ENCODE results near the gene MYL3. TPM values are rescaled to one million over a fixed set of nuclear protein-coding genes. Genes with fewer than 3 reads are reported as not detected.

Gene MYL3
- total and polyA plus RNA-seq, 2 experiments from 2014 or later: not detected

DNA sequence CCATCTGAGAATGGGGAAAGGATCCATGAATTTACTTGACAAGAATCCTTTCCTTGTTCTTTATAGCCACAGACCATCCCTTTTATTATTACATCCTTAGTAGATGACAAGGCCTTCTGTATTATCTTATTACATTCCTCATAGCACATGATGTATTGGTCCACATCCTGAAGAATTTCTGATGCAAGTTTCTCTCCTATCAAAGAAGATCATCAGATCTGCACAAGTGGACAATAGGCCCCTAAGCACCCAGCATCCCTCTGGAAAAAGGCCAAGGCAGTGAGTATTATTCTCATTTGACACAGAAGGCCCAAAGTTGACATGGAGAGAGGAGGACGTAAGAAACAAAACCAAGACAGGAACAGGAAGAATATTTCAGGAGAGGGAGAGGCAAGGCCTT lies 31.4 kb downstream of the MYL3 start (continued):
- TF ChIP-seq, protein P1, sequence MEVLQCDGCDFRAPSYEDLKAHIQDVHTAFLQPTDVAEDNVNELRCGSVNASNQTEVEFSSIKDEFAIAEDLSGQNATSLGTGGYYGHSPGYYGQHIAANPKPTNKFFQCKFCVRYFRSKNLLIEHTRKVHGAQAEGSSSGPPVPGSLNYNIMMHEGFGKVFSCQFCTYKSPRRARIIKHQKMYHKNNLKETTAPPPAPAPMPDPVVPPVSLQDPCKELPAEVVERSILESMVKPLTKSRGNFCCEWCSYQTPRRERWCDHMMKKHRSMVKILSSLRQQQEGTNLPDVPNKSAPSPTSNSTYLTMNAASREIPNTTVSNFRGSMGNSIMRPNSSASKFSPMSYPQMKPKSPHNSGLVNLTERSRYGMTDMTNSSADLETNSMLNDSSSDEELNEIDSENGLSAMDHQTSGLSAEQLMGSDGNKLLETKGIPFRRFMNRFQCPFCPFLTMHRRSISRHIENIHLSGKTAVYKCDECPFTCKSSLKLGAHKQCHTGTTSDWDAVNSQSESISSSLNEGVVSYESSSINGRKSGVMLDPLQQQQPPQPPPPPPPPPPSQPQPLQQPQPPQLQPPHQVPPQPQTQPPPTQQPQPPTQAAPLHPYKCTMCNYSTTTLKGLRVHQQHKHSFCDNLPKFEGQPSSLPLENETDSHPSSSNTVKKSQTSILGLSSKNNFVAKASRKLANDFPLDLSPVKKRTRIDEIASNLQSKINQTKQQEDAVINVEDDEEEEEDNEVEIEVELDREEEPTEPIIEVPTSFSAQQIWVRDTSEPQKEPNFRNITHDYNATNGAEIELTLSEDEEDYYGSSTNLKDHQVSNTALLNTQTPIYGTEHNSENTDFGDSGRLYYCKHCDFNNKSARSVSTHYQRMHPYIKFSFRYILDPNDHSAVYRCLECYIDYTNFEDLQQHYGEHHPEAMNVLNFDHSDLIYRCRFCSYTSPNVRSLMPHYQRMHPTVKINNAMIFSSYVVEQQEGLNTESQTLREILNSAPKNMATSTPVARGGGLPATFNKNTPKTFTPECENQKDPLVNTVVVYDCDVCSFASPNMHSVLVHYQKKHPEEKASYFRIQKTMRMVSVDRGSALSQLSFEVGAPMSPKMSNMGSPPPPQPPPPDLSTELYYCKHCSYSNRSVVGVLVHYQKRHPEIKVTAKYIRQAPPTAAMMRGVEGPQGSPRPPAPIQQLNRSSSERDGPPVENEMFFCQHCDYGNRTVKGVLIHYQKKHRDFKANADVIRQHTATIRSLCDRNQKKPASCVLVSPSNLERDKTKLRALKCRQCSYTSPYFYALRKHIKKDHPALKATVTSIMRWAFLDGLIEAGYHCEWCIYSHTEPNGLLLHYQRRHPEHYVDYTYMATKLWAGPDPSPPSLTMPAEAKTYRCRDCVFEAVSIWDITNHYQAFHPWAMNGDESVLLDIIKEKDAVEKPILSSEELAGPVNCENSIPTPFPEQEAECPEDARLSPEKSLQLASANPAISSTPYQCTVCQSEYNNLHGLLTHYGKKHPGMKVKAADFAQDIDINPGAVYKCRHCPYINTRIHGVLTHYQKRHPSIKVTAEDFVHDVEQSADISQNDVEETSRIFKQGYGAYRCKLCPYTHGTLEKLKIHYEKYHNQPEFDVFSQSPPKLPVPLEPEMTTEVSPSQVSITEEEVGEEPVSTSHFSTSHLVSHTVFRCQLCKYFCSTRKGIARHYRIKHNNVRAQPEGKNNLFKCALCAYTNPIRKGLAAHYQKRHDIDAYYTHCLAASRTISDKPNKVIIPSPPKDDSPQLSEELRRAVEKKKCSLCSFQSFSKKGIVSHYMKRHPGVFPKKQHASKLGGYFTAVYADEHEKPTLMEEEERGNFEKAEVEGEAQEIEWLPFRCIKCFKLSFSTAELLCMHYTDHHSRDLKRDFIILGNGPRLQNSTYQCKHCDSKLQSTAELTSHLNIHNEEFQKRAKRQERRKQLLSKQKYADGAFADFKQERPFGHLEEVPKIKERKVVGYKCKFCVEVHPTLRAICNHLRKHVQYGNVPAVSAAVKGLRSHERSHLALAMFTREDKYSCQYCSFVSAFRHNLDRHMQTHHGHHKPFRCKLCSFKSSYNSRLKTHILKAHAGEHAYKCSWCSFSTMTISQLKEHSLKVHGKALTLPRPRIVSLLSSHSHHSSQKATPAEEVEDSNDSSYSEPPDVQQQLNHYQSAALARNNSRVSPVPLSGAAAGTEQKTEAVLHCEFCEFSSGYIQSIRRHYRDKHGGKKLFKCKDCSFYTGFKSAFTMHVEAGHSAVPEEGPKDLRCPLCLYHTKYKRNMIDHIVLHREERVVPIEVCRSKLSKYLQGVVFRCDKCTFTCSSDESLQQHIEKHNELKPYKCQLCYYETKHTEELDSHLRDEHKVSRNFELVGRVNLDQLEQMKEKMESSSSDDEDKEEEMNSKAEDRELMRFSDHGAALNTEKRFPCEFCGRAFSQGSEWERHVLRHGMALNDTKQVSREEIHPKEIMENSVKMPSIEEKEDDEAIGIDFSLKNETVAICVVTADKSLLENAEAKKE (CRISPR knock-in tag; IDR thresholded peaks at IDR 0.05): no peak
- TF ChIP-seq, protein P2, sequence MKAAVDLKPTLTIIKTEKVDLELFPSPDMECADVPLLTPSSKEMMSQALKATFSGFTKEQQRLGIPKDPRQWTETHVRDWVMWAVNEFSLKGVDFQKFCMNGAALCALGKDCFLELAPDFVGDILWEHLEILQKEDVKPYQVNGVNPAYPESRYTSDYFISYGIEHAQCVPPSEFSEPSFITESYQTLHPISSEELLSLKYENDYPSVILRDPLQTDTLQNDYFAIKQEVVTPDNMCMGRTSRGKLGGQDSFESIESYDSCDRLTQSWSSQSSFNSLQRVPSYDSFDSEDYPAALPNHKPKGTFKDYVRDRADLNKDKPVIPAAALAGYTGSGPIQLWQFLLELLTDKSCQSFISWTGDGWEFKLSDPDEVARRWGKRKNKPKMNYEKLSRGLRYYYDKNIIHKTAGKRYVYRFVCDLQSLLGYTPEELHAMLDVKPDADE (IDR thresholded peaks at IDR 0.05): no peak
- no peak for TF ChIP-seq ZNF114 (CRISPR knock-in tag; IDR thresholded peaks at IDR 0.05)
- no peak for TF ChIP-seq NANOG (IDR thresholded peaks at IDR 0.05; ENCODE audit: borderline replicate concordance)
- TF ChIP-seq, protein P3, sequence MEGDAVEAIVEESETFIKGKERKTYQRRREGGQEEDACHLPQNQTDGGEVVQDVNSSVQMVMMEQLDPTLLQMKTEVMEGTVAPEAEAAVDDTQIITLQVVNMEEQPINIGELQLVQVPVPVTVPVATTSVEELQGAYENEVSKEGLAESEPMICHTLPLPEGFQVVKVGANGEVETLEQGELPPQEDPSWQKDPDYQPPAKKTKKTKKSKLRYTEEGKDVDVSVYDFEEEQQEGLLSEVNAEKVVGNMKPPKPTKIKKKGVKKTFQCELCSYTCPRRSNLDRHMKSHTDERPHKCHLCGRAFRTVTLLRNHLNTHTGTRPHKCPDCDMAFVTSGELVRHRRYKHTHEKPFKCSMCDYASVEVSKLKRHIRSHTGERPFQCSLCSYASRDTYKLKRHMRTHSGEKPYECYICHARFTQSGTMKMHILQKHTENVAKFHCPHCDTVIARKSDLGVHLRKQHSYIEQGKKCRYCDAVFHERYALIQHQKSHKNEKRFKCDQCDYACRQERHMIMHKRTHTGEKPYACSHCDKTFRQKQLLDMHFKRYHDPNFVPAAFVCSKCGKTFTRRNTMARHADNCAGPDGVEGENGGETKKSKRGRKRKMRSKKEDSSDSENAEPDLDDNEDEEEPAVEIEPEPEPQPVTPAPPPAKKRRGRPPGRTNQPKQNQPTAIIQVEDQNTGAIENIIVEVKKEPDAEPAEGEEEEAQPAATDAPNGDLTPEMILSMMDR (conservative IDR thresholded peaks at IDR 0.05; ENCODE audit: low read depth in 2 of 2): no peak
- TF ChIP-seq EZH2 (IDR thresholded peaks at IDR 0.05; ENCODE audit: low read depth, unreplicated experiment): no peak

DNA sequence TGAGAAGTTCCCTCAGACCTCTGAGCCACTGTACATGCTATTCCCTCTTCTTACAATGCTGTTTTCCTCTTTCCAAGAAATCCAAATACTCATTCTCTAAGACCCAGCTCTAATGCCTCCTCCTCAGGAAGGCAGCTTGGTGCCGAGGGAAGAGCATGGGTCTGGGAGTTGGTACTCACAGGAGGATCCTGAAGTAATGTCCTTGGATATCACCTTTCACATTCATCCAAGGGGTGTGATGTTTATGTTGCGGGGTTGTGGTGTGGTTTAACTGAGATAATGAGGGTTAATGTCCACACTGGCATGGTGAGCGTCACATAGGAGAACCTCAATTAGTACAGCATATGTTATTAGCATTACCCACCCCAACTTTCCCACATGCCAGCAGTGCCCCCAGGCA lies 31.9 kb downstream of the MYL3 start:
- H3K27ac Mint-ChIP-seq: no peak overlapping the region

More for the DNA sequence above, 31.9 kb downstream of the MYL3 start:
- Histone ChIP-seq H4K20me1 (replicated peaks; ENCODE audit: insufficient read depth) (no peaks in the 10 kb centered on the region), H3K36me3 (ENCODE audit: insufficient read depth) (no peaks in the 10 kb centered on the region), H3K4me3 (no peak overlapping the region), H3K9me2 (ENCODE audit: insufficient read depth) (peaks cover 7% of the 10 kb centered on the region), H3K4me1 (ENCODE audit: insufficient read depth) (no peaks in the 10 kb centered on the region), H2AFZ (no peak overlapping the region), H3K27me3 (ENCODE audit: insufficient read depth) (no peaks in the 10 kb centered on the region), H3F3A (replicated peaks; ENCODE audit: low read depth) (no peaks in the 10 kb centered on the region), H3K4me2 (no peak overlapping the region), H3K79me2 (replicated peaks; ENCODE audit: insufficient read depth) (no peaks in the 10 kb centered on the region), H3K27ac (ENCODE audit: low read depth) (no peak overlapping the region)
- peaks cover 3% of the 10 kb centered on the region; the same call in 2 of the 3 replicates for H3K4me1 Mint-ChIP-seq
- H3K4me3 Mint-ChIP-seq: no peak overlapping the region
- H3K9me3 Mint-ChIP-seq: no peaks in the 10 kb centered on the region
- DNase-seq (ENCODE audit: low spot score) (no peak), ATAC-seq (no peak)
- H3K27me3 Mint-ChIP-seq (ENCODE audit: insufficient read depth, low read depth, poor library complexity): no peaks in the 10 kb centered on the region
- TF ChIP-seq NANOG (IDR thresholded peaks at IDR 0.05; ENCODE audit: borderline replicate concordance) (no peak), ZNF331 (CRISPR knock-in tag; IDR thresholded peaks at IDR 0.05; ENCODE audit: low read depth) (no peak), CREB1 (CRISPR knock-in tag; IDR thresholded peaks at IDR 0.05; ENCODE audit: low read depth) (no peak), STAT1 (IDR thresholded peaks at IDR 0.05; ENCODE audit: unreplicated experiment) (no peak), ZNF114 (CRISPR knock-in tag; IDR thresholded peaks at IDR 0.05) (no peak), EZH2 (IDR thresholded peaks at IDR 0.05; ENCODE audit: low read depth, unreplicated experiment) (no peak)
- TF ChIP-seq, protein P2 (IDR thresholded peaks at IDR 0.05): no peak
- TF ChIP-seq, protein P3 (conservative IDR thresholded peaks at IDR 0.05; ENCODE audit: low read depth in 2 of 2): no peak
- no peaks in the 10 kb centered on the region; the same call in 2 of the 3 replicates for H3K36me3 Mint-ChIP-seq (ENCODE audit: low read depth)
